ENCODE results near the gene CENPW. TPM values are rescaled to one million over a fixed set of nuclear protein-coding genes. Genes with fewer than 3 reads are reported as not detected.

Gene CENPW
- total RNA-seq, 1 experiment from 2014 or later: 90.4 TPM

DNA sequence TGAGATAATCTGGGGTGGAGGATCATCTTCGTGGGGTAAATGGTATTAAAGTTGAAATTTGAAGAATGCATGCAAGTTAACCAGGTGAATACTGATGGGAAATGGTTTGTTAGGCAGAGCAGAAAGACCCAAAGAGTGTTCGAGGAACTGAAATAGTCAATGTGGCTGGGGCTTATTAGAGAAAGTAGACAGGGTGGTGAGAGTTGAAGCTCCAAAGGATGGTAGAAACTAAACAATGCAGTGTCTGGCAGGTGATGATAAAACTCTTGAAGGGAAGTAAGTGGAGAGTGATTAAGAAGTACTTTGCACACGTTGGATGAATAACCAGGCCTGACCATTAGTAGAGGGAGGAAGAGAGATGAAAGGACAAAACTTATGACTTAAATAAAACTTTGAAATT, 39.8 kb upstream of the CENPW start (continued):
- no peak for TF ChIP-seq ZNF232 (CRISPR knock-in tag; IDR thresholded peaks at IDR 0.05)
- TF ChIP-seq CREM (CRISPR knock-in tag; IDR thresholded peaks at IDR 0.05): no peak
- TF ChIP-seq MYBL2 (CRISPR knock-in tag; IDR thresholded peaks at IDR 0.05): no peak
- no peak for TF ChIP-seq OVOL2 (CRISPR knock-in tag; IDR thresholded peaks at IDR 0.05; ENCODE audit: borderline replicate concordance)
- no peak for TF ChIP-seq CREB1 (CRISPR knock-in tag; IDR thresholded peaks at IDR 0.05)
- TF ChIP-seq, protein P1, sequence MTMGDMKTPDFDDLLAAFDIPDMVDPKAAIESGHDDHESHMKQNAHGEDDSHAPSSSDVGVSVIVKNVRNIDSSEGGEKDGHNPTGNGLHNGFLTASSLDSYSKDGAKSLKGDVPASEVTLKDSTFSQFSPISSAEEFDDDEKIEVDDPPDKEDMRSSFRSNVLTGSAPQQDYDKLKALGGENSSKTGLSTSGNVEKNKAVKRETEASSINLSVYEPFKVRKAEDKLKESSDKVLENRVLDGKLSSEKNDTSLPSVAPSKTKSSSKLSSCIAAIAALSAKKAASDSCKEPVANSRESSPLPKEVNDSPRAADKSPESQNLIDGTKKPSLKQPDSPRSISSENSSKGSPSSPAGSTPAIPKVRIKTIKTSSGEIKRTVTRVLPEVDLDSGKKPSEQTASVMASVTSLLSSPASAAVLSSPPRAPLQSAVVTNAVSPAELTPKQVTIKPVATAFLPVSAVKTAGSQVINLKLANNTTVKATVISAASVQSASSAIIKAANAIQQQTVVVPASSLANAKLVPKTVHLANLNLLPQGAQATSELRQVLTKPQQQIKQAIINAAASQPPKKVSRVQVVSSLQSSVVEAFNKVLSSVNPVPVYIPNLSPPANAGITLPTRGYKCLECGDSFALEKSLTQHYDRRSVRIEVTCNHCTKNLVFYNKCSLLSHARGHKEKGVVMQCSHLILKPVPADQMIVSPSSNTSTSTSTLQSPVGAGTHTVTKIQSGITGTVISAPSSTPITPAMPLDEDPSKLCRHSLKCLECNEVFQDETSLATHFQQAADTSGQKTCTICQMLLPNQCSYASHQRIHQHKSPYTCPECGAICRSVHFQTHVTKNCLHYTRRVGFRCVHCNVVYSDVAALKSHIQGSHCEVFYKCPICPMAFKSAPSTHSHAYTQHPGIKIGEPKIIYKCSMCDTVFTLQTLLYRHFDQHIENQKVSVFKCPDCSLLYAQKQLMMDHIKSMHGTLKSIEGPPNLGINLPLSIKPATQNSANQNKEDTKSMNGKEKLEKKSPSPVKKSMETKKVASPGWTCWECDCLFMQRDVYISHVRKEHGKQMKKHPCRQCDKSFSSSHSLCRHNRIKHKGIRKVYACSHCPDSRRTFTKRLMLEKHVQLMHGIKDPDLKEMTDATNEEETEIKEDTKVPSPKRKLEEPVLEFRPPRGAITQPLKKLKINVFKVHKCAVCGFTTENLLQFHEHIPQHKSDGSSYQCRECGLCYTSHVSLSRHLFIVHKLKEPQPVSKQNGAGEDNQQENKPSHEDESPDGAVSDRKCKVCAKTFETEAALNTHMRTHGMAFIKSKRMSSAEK (CRISPR knock-in tag; IDR thresholded peaks at IDR 0.05; ENCODE audit: borderline replicate concordance): no peak
- TF ChIP-seq MXD4 (CRISPR knock-in tag; IDR thresholded peaks at IDR 0.05; ENCODE audit: borderline replicate concordance): no peak

DNA sequence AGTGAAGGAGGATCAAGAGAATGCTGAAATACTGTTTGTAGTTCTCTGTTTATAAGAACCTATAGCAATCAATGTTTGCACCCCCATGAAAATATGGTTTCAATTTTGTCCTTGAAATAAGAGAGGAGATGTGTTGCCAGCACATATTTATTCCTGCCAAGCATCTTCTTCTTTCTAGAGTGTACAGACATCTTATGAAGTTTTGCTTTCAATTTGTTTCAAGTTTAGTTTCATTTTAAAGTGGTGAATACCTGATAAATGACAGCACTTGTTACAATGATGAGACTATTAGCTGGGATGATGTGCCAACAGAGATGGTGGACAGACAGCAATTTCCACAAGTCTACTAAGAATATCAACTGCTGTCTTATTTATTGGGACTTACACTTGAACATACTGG, 39.2 kb upstream of the CENPW start:
- peaks cover 4% of the 10 kb centered on the region for H3K4me1 Mint-ChIP-seq
- H3K27me3 Mint-ChIP-seq (ENCODE audit: low read depth): no peaks in the 10 kb centered on the region
- ATAC-seq: no peak
- ChIA-PET CTCF (no interaction called here), POLR2A (no interaction called here)
- no peaks in the 10 kb centered on the region for H3K36me3 Mint-ChIP-seq
- H3K4me3 Mint-ChIP-seq: no peak overlapping the region
- H3K27ac Mint-ChIP-seq: no peak overlapping the region
- TF ChIP-seq, protein P2, sequence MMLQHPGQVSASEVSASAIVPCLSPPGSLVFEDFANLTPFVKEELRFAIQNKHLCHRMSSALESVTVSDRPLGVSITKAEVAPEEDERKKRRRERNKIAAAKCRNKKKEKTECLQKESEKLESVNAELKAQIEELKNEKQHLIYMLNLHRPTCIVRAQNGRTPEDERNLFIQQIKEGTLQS (CRISPR knock-in tag; conservative IDR thresholded peaks at IDR 0.05): no peak
- no peak for TF ChIP-seq CREB1 (CRISPR knock-in tag; IDR thresholded peaks at IDR 0.05)
- TF ChIP-seq, protein P3, sequence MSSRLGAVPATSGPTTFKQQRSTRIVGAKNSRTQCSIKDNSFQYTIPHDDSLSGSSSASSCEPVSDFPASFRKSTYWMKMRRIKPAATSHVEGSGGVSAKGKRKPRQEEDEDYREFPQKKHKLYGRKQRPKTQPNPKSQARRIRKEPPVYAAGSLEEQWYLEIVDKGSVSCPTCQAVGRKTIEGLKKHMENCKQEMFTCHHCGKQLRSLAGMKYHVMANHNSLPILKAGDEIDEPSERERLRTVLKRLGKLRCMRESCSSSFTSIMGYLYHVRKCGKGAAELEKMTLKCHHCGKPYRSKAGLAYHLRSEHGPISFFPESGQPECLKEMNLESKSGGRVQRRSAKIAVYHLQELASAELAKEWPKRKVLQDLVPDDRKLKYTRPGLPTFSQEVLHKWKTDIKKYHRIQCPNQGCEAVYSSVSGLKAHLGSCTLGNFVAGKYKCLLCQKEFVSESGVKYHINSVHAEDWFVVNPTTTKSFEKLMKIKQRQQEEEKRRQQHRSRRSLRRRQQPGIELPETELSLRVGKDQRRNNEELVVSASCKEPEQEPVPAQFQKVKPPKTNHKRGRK (CRISPR knock-in tag; IDR thresholded peaks at IDR 0.05; ENCODE audit: borderline replicate concordance): no peak
- no peaks in the 10 kb centered on the region for H3K9me3 Mint-ChIP-seq
- DNase-seq (ENCODE audit: low spot score): no peak

DNA sequence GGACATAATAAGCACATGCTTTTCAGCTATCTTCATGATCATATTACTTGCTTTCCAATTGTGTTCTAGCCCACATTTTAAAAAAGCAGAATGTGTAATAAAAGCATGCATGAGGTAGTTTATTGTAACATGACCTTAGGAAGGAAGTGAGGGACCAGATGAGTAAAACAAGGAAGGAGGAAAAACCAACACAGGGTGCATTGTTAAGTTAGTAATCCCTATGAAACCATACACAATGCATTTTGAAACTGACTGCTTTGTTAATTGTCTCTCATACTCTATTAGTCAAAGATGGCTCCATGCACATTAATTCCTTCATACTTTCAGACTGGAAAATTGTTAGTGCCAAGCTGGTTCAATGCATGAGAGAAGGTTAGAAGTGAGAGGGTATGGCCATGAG, 37.7 kb upstream of the CENPW start:
- Mint-ChIP-seq H3K4me1 (peaks cover 4% of the 10 kb centered on the region), H3K9me3 (no peaks in the 10 kb centered on the region), H3K27ac (no peak overlapping the region), H3K4me3 (no peak overlapping the region), H3K36me3 (no peaks in the 10 kb centered on the region), H3K27me3 (ENCODE audit: low read depth) (no peaks in the 10 kb centered on the region)
- ChIA-PET POLR2A (no interaction called here), CTCF (no interaction called here)
- DNase-seq (ENCODE audit: low spot score) (no peak), ATAC-seq (no peak)
- TF ChIP-seq, protein P4, sequence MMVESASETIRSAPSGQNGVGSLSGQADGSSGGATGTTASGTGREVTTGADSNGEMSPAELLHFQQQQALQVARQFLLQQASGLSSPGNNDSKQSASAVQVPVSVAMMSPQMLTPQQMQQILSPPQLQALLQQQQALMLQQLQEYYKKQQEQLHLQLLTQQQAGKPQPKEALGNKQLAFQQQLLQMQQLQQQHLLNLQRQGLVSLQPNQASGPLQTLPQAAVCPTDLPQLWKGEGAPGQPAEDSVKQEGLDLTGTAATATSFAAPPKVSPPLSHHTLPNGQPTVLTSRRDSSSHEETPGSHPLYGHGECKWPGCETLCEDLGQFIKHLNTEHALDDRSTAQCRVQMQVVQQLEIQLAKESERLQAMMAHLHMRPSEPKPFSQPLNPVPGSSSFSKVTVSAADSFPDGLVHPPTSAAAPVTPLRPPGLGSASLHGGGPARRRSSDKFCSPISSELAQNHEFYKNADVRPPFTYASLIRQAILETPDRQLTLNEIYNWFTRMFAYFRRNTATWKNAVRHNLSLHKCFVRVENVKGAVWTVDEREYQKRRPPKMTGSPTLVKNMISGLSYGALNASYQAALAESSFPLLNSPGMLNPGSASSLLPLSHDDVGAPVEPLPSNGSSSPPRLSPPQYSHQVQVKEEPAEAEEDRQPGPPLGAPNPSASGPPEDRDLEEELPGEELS (CRISPR knock-in tag; IDR thresholded peaks at IDR 0.05): no peak
- TF ChIP-seq SMAD3 (CRISPR knock-in tag; IDR thresholded peaks at IDR 0.05; ENCODE audit: borderline replicate concordance) (no peak), CREB1 (CRISPR knock-in tag; IDR thresholded peaks at IDR 0.05) (no peak), ZBTB21 (CRISPR knock-in tag; IDR thresholded peaks at IDR 0.05; ENCODE audit: borderline replicate concordance) (no peak)
- TF ChIP-seq, protein P5, sequence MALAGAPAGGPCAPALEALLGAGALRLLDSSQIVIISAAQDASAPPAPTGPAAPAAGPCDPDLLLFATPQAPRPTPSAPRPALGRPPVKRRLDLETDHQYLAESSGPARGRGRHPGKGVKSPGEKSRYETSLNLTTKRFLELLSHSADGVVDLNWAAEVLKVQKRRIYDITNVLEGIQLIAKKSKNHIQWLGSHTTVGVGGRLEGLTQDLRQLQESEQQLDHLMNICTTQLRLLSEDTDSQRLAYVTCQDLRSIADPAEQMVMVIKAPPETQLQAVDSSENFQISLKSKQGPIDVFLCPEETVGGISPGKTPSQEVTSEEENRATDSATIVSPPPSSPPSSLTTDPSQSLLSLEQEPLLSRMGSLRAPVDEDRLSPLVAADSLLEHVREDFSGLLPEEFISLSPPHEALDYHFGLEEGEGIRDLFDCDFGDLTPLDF (CRISPR knock-in tag; IDR thresholded peaks at IDR 0.05): no peak

All from WTC11 (cell line).